PFSK-1 (cell line): ENCODE measurements around the gene DMBX1.

Experiments
- FOXP2 ChIP-seq: optimal IDR thresholded peaks from 2 replicates; pipeline ENCODE3; 2011; ENCODE audit warnings: borderline replicate concordance, control low read depth, inconsistent platforms; ENCODE audit not compliant: insufficient read depth; ENCODE audit errors: extremely low read length, extremely low read depth
- POLR2AphosphoS5 ChIP-seq: IDR thresholded peaks from 2 replicates; pipeline ENCODE4 v1.6.1; 2012; ENCODE audit warnings: low read depth, mild to moderate bottlenecking, control low read depth, low read length, moderate library complexity
- REST ChIP-seq, 2 experiments: IDR thresholded peaks; 2 replicates each; pipeline versions ENCODE4 v1.6.1 to v1.8.0; 2011 to 2012; ENCODE audit warnings: low read depth in 2 of 2, low read length in 2 of 2, control low read depth in 1 of 2, inconsistent platforms in 1 of 2, mild to moderate bottlenecking in 1 of 2, moderate library complexity in 1 of 2; ENCODE audit not compliant: insufficient read depth in 1 of 2
- SIN3A ChIP-seq: IDR thresholded peaks from 2 replicates; pipeline ENCODE4 v1.6.1; 2012; ENCODE audit warnings: mild to moderate bottlenecking, low read length, moderate library complexity, borderline replicate concordance; ENCODE audit not compliant: insufficient read depth
- TAF1 ChIP-seq: IDR thresholded peaks from 2 replicates; pipeline ENCODE4 v1.6.1; 2012; ENCODE audit warnings: low read length, control low read depth, borderline replicate concordance; ENCODE audit not compliant: insufficient read depth

Gene DMBX1

GRCh38 chr1:46459315-46459714 lies 30.3 kb upstream of the DMBX1 start:
- TF ChIP-seq SIN3A (no peak), TAF1 (no peak), REST (IDR thresholded peaks at IDR 0.05; ENCODE audit: insufficient read depth in 1 of 2, low read depth in 2 of 2, low read length in 2 of 2) (no peak), FOXP2 (no peak), POLR2AphosphoS5 (no peak)

- TF ChIP-seq TAF1, result no peak
- TF ChIP-seq REST (IDR thresholded peaks at IDR 0.05; ENCODE audit: insufficient read depth in 1 of 2, low read depth in 2 of 2, low read length in 2 of 2), result no peak
- TF ChIP-seq FOXP2, result no peak
- TF ChIP-seq SIN3A, result no peak
- no peak for TF ChIP-seq POLR2AphosphoS5
Observed at GRCh38 chr1:46461017-46461808, 28.4 kb upstream of the DMBX1 start.

- TF ChIP-seq FOXP2 (no peak), POLR2AphosphoS5 (no peak), REST (IDR thresholded peaks at IDR 0.05; ENCODE audit: insufficient read depth in 1 of 2, low read depth in 2 of 2, low read length in 2 of 2) (no peak), TAF1 (no peak), SIN3A (no peak)
Observed at GRCh38 chr1:46461809-46462448, 27.7 kb upstream of the DMBX1 start.

- TF ChIP-seq TAF1 (no peak), REST (IDR thresholded peaks at IDR 0.05; ENCODE audit: insufficient read depth in 1 of 2, low read depth in 2 of 2, low read length in 2 of 2) (no peak)
Observed at GRCh38 chr1:46464013-46464548, 25.6 kb upstream of the DMBX1 start.
